GM23338 (cell line): ENCODE measurements around the gene CEMIP2.

ENCODE experiments used
- CREB1 ChIP-seq: fragments of 250-450 bp; sonication (Bioruptor Pico); IDR thresholded peaks from 2 replicates; pipeline ENCODE4 v1.5.0; 2020; ENCODE audit warnings: low read depth, mild to moderate bottlenecking, moderate library complexity
- CTCF ChIP-seq, 2 experiments: fragments of 200-600 bp in 1 of 2; sonication (generic) in 1 of 2; conservative IDR thresholded peaks; 2 replicates each; pipeline versions ENCODE4 v1.5.1 to v1.6.1; 2016 to 2017; ENCODE audit warnings: antibody characterized with exemption in 2 of 2, low read depth in 2 of 2, mild to moderate bottlenecking in 2 of 2, moderate library complexity in 1 of 2
- ETS1 ChIP-seq: IDR thresholded peaks from 2 replicates; pipeline ENCODE4 v1.6.1; 2016; ENCODE audit warnings: antibody characterized with exemption
- EZH2 ChIP-seq: fragments of 200-600 bp; sonication (generic); IDR thresholded peaks from one replicate; pipeline ENCODE4 v1.8.0; 2017; ENCODE audit warnings: antibody characterized with exemption, mild to moderate bottlenecking, low read depth; ENCODE audit not compliant: unreplicated experiment
- REST ChIP-seq: IDR thresholded peaks from one replicate; pipeline ENCODE4 v1.6.1; 2018; ENCODE audit warnings: antibody characterized with exemption; ENCODE audit not compliant: unreplicated experiment

- TF ChIP-seq CTCF (conservative IDR thresholded peaks at IDR 0.05; ENCODE audit: low read depth in 2 of 2) (peak; percentile 39 to 66), ETS1 (no peak), EZH2 (no peak), REST (no peak), CREB1 (CRISPR knock-in tag) (no peak; the same call in 1 of the 2 replicates)
These were observed 84.6 kb downstream of the CEMIP2 start for GRCh38 chr9:71683598-71684235.
